Measurements from ENCODE around the gene PTPRJ.

DNA sequence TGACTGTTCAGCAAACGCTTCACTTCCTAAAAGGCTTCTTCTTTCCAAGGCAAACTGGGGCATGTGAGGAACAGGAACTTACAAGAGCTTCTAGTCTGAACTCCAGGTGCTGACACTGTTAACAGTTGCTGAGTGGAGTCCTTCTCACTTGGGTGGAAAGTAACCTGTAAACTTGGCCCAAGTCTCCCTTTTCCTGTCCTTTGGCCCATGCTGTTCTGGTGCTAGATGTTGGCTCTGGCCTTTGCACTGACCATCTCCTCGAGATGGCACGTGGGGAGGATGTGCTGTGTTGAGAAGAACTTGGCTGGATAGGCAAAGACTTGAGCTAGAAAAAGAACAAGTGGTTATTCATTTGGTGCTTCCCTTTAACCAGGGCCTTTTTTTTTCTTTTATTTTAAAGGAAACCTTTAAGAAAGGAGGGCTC is 53.6 kb downstream of the PTPRJ start:
- TF ChIP-seq, protein P1, sequence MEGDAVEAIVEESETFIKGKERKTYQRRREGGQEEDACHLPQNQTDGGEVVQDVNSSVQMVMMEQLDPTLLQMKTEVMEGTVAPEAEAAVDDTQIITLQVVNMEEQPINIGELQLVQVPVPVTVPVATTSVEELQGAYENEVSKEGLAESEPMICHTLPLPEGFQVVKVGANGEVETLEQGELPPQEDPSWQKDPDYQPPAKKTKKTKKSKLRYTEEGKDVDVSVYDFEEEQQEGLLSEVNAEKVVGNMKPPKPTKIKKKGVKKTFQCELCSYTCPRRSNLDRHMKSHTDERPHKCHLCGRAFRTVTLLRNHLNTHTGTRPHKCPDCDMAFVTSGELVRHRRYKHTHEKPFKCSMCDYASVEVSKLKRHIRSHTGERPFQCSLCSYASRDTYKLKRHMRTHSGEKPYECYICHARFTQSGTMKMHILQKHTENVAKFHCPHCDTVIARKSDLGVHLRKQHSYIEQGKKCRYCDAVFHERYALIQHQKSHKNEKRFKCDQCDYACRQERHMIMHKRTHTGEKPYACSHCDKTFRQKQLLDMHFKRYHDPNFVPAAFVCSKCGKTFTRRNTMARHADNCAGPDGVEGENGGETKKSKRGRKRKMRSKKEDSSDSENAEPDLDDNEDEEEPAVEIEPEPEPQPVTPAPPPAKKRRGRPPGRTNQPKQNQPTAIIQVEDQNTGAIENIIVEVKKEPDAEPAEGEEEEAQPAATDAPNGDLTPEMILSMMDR (conservative IDR thresholded peaks at IDR 0.05; ENCODE audit: low read depth, low read length): no peak
- TF ChIP-seq EZH2 (IDR thresholded peaks at IDR 0.05; ENCODE audit: borderline replicate concordance, low read depth, low read length, poor library complexity, severe bottlenecking): no peak

All from A673 (cell line).